Right lobe of liver (tissue), 4 donors: Measurements from ENCODE around the gene PASK.

Experiments used
- POLR2A ChIP-seq: fragments of 450-650 bp; IDR thresholded peaks from one replicate; pipeline ENCODE4 v1.6.1; 2017; ENCODE audit warnings: antibody characterized with exemption, mild to moderate bottlenecking
- TF ChIP-seq, protein P1 (sequence below), 4 donors: fragments of 200-600 bp in 3 of 4; fragments of 450-650 bp in 1 of 4; IDR thresholded peaks; one replicate each; pipeline versions ENCODE4 v1.5.1 to v1.8.0; 2016 to 2022; ENCODE audit warnings: antibody characterized with exemption in 4 of 4, mild to moderate bottlenecking in 2 of 4
- donor health status: DM: no; HTN: no; CAD: no.
- donor health status: DM: no; HTN: no; CAD: no.
- donor health status: DM: no; HTN: yes; CAD: no.

DNA sequence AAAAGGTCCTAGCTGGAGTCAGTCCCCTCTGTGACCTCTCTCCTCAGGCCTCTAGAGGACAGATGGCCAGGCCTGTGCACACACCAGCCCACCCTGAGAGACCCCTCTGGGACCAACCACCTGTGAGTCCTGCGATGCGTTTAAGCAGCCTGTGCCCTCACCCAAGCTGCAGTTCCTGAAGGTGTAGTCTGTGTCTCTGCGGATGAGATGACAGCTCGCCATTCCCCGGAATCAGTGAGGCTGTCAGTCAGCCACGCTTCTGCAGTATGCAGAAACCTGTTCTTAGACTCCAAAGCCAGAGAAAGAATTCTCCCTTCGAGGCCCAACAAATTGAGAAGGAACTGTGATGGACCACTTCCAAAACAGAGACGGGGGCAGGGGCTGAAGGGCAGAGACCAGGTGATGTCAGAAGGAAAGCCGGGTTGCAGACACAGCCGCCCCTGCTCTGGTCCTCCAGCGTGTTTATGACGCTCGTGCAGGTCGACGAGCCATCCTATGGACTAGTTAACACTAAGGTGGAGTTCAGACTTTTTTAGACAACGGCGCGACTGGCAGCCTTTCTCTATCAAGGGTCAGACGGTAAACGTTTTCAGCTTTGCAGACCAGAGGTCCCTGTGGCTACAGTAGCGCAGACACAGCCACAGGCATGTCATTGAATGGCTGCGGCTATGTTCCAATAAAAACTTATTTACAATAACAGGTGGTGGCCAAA lies 57.4 kb downstream of the PASK start:
- TF ChIP-seq, protein P1, sequence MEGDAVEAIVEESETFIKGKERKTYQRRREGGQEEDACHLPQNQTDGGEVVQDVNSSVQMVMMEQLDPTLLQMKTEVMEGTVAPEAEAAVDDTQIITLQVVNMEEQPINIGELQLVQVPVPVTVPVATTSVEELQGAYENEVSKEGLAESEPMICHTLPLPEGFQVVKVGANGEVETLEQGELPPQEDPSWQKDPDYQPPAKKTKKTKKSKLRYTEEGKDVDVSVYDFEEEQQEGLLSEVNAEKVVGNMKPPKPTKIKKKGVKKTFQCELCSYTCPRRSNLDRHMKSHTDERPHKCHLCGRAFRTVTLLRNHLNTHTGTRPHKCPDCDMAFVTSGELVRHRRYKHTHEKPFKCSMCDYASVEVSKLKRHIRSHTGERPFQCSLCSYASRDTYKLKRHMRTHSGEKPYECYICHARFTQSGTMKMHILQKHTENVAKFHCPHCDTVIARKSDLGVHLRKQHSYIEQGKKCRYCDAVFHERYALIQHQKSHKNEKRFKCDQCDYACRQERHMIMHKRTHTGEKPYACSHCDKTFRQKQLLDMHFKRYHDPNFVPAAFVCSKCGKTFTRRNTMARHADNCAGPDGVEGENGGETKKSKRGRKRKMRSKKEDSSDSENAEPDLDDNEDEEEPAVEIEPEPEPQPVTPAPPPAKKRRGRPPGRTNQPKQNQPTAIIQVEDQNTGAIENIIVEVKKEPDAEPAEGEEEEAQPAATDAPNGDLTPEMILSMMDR (IDR thresholded peaks at IDR 0.05) = no peak
- TF ChIP-seq POLR2A = no peak
